ENCODE measurements around the gene CDK14. TPM values are rescaled to one million over a fixed set of nuclear protein-coding genes. Genes with fewer than 3 reads are reported as not detected.

Gene CDK14
- total RNA-seq, 4 donors from 2014 or later, result 1.1 to 12.7 (median 5.8) TPM

DNA sequence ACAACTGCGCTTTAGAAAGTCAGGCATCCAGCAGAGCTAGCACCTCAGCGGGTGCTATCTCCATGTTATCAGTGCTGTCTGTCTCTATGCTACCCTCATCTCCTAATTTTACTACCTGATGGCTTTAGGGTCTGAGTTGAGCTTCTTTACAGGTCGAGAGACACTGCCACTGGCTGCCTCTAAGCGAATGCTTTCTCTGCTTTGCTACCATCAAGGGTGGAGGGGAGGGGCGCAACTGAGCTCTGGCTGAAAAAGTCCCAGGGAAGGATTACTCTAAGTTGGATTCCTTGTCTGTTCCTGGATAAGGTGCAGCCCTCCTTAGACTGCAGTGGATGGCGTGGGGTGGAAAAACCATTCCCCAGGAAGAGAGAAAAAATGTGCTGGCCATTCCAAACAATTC is 105.7 kb downstream of the CDK14 start:
- H3K4me3 ChIP-seq (ENCODE audit: low read depth, poor library complexity, severe bottlenecking), result no peak overlapping the region
- DNase-seq (ENCODE audit: low spot score in 2 of 2), result no peak

DNA sequence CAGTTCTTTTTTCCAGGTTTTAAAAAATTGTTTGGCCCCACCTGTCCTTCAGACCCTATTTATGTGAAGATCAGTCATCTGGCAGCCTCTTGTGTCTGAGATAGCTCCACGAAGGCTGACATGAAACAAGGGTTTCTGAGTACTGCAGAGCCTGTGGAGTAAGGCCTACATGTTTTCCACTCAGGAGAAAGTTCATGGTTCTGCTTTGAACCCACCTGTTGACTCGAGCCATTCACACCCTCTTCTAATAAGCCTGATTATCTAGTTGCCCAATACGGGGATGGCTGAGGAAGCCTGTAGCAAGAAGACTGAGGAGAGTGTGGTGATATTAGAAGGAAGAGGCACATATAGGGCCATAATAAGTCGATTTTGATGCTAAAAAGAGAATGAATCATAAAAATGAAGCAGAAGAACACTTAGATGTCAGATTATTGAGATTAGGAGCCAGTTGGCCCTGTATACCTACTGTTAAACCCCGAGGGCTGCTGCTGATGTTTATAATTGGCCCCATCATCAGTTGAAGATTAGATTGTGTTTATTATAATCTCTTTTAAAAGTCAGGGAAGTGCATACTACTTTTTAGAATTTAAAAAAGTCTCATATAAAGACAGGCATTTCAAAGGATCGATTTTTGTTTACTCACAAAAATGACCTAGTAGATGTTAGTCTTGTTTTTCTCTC is 109.4 kb downstream of the CDK14 start:
- 52 to 60% methylated on average over 6 of the region's 6 CpGs for WGBS, 2 donors
- TF ChIP-seq POLR2A (IDR thresholded peaks at IDR 0.05), result no peak
- TF ChIP-seq, protein P1, sequence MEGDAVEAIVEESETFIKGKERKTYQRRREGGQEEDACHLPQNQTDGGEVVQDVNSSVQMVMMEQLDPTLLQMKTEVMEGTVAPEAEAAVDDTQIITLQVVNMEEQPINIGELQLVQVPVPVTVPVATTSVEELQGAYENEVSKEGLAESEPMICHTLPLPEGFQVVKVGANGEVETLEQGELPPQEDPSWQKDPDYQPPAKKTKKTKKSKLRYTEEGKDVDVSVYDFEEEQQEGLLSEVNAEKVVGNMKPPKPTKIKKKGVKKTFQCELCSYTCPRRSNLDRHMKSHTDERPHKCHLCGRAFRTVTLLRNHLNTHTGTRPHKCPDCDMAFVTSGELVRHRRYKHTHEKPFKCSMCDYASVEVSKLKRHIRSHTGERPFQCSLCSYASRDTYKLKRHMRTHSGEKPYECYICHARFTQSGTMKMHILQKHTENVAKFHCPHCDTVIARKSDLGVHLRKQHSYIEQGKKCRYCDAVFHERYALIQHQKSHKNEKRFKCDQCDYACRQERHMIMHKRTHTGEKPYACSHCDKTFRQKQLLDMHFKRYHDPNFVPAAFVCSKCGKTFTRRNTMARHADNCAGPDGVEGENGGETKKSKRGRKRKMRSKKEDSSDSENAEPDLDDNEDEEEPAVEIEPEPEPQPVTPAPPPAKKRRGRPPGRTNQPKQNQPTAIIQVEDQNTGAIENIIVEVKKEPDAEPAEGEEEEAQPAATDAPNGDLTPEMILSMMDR (IDR thresholded peaks at IDR 0.05), result no peak
- intact Hi-C loops (cut with DNase I; ENCODE audit: low total_unique reads), result no loop called here
- no peak overlapping the region for H3K4me3 ChIP-seq (ENCODE audit: low read depth, poor library complexity, severe bottlenecking)
- DNase-seq (ENCODE audit: low spot score in 2 of 2), result no peak

More for the DNA sequence above, 105.7 kb downstream of the CDK14 start:
- WGBS, 2 donors, result 76 to 78% methylated on average over 6 of the region's 6 CpGs
- TF ChIP-seq, protein P1 (IDR thresholded peaks at IDR 0.05), result no peak
- no peak for TF ChIP-seq POLR2A (IDR thresholded peaks at IDR 0.05)
- intact Hi-C loops (cut with DNase I; ENCODE audit: low total_unique reads), result no loop called here

DNA sequence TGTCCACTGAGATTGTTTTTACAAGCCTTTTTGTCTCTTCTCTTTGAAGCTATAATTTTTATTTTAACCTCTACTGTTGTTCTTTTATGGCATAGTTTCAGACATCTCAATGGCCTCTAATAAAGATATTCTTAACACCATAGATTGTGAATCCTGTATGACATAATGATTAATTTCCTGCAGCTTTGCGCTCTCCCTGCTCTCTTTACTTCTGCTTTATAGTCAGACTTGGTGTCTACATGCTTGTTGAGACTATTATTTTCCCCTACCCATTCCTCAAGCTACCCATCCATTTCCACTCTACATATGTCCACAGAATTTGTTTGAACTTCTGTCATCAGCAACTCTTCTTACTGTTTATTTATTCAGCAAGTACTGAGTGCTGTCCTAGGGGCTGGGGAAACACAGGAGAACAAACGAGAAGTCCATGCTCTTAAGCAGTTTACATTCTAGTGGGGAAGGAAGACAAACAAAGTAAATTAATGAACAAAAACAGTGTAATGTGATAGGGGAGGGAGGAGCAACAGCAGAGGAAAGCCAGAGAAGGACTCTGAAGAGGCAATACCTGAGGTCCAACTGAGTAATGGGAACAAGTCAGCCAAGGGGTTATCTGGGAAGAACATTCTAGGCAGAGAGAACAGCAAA is 110.1 kb downstream of the CDK14 start:
- 78 to 85% methylated on average over 2 of the region's 2 CpGs for WGBS, 2 donors

DNA sequence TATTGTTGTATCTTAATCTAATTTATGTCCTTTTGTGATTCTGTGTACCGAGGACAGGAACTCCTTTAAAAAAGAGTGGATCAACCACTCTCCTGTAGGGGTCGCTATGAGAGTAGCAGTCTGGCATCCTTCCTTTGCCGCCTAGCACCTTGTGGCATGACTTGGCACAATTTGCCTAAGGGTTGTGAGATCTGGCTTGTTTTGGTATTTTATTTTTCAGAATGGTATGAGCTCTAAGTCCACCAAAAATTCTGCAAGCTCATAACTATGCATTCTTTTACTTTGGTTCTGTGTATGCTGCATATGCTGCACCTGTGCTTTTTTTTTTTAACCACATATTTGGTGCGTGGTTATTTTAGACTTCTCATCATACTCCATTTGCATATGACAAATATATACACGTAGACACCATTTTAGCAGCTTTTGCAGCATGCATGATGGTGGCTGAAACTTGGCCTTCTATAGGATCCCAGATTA is 112.8 kb downstream of the CDK14 start:
- 55 to 57% methylated on average over 5 of the region's 5 CpGs for WGBS, 2 donors
- TF ChIP-seq, protein P1 (IDR thresholded peaks at IDR 0.05), result no peak
- TF ChIP-seq POLR2A (IDR thresholded peaks at IDR 0.05), result no peak
- intact Hi-C loops (cut with DNase I; ENCODE audit: low total_unique reads), result no loop called here
- no peak for DNase-seq (ENCODE audit: low spot score in 2 of 2)
- no peak overlapping the region for H3K4me3 ChIP-seq (ENCODE audit: low read depth, poor library complexity, severe bottlenecking)

More for the DNA sequence above, 110.1 kb downstream of the CDK14 start:
- intact Hi-C loops (cut with DNase I; ENCODE audit: low total_unique reads), result no loop called here
- no peak overlapping the region for H3K4me3 ChIP-seq (ENCODE audit: low read depth, poor library complexity, severe bottlenecking)
- no peak for DNase-seq (ENCODE audit: low spot score in 2 of 2)
- TF ChIP-seq POLR2A (IDR thresholded peaks at IDR 0.05), result no peak
- TF ChIP-seq, protein P1 (IDR thresholded peaks at IDR 0.05), result no peak

DNA sequence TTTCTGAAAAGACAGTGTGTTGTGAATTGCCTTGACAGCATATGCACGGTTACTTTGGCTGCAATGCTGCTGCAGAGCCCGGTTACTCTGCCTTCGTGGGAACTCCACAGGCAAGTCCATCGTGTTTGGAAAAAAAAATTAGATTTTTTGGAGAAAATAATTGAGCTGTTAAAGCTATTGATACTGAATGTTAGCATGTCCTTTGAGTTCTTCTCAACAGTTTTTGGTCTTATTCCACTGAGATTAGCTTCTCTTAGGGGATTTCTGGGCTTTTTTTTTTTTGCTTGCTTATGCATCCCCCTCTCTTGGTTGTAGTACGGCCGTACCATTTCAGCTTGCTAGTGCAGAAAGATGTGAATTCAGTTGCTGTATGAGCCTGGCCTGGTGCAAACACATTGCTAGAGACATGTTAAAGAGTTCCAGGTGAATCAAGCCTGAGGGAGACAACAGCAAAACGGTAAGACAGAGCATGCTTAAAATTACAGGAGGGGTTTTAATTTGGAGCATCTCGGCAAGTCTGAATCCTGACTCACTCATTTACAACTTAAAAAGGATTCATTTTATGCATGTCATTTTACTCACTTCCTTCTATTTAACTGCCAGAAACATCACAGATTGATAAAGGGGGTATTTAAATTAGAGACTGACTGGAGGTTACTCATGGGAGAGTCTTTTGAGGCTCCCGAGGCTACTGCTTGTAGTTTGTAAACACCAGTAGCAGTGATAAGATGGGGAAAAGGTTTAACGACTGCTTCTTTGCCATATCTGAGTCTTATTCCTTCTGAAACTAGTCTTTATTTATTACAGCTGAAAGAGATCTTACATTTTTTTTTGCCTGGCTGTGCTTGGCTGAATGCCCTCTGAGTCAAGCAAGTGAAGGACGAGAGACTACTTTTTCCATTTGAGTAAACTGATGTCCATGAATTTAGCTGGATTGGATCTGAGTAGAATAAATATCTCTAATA is 113.7 kb downstream of the CDK14 start:
- no peak for DNase-seq (ENCODE audit: low spot score in 2 of 2)
- no peak for TF ChIP-seq POLR2A (IDR thresholded peaks at IDR 0.05)
- TF ChIP-seq, protein P1 (IDR thresholded peaks at IDR 0.05), result no peak
- no peak overlapping the region for H3K4me3 ChIP-seq (ENCODE audit: low read depth, poor library complexity, severe bottlenecking)
- WGBS, 2 donors, result 22 to 28% methylated on average over 11 of the region's 11 CpGs
- intact Hi-C loops (cut with DNase I; ENCODE audit: low total_unique reads), result no loop called here
